K562 (cell line): Measurements from ENCODE around the gene SS18L1. TPM values are rescaled to one million over a fixed set of nuclear protein-coding genes. Genes with fewer than 3 reads are reported as not detected.
A peak's percentile ranks its signal among the peaks of the same experiment; 100 is the strongest.

ENCODE experiments used
- ATAC-seq: fragments of 200-7000 bp; cut with Tn5 transposase; 3 replicates; pipeline ENCODE4 v1.9.1; 2020; ENCODE audit warnings: moderate library complexity
- BruUV-seq: library from RNA; stranded (reverse); fragments of 400-500 nt; replicated peaks from 2 replicates; lab custom pipeline; 2021; lab: Mats Ljungman, UMichigan
- CTCF ChIA-PET: fragments of 300-600 bp; formaldehyde crosslinking; extraction: SDS; loops from one replicate; lab custom pipeline; 2021; ENCODE audit warnings: low intra/inter-chr PET ratio; lab: Yijun Ruan, JAX
- POLR2A ChIA-PET: fragments of 300-600, 350-650 bp; sonication (Branson Sonifier 250); formaldehyde crosslinking; extraction: SDS; loops from one replicate; lab custom pipeline; 2021; ENCODE audit warnings: antibody characterized with exemption, inconsistent platforms; lab: Yijun Ruan, JAX
- DNase-seq, 4 experiments: peaks; one replicate each; pipeline versions ENCODE4 v3.0.0 to v3.0.0-alpha.2; 2011 to 2018; ENCODE audit warnings: low spot score in 3 of 4, mixed read lengths in 3 of 4; ENCODE audit errors: extremely low read depth in 1 of 4
- FAIRE-seq: peaks from 2 replicates; lab custom pipeline; 2011; peaks lifted over from hg19 to GRCh38; lab: Jason Lieb, UNC
- H2AFZ ChIP-seq: 2 replicates; pipeline ENCODE4 v1.6.0; 2011; ENCODE audit warnings: low read depth, low read length, control low read depth, inconsistent platforms
- H3K27ac ChIP-seq: fragments of 200-600 bp; 3 replicates; pipeline ENCODE4 v1.8.0; 2011; ENCODE audit warnings: low read depth, mild to moderate bottlenecking, control low read depth, inconsistent platforms, low read length, moderate library complexity, mixed read lengths; ENCODE audit errors: extremely low read depth
- H3K27me3 ChIP-seq, 2 experiments: fragments of 300-600 bp in 1 of 2; 2 replicates in 1 of 2; 3 replicates in 1 of 2; pipeline versions ENCODE4 v1.6.0 to v1.8.0; 2011; ENCODE audit warnings: inconsistent platforms in 2 of 2, low read length in 2 of 2, mild to moderate bottlenecking in 1 of 2, mixed read lengths in 1 of 2, moderate library complexity in 1 of 2; ENCODE audit not compliant: control insufficient read depth in 2 of 2, insufficient read depth in 2 of 2
- H3K36me3 ChIP-seq: fragments of 300-600 bp; 3 replicates; pipeline ENCODE4 v1.8.0; 2011; ENCODE audit warnings: mild to moderate bottlenecking, low read length, inconsistent platforms; ENCODE audit not compliant: control insufficient read depth, insufficient read depth
- H3K4me1 ChIP-seq, 2 experiments: fragments of 200-600 bp in 1 of 2; replicated peaks in 1 of 2; 2 replicates in 1 of 2; 3 replicates in 1 of 2; pipeline versions ENCODE4 v1.5.1 to v1.8.0; 2011; ENCODE audit warnings: inconsistent platforms in 2 of 2, low read length in 2 of 2, mild to moderate bottlenecking in 1 of 2, mixed read lengths in 1 of 2, moderate library complexity in 1 of 2; ENCODE audit not compliant: control insufficient read depth in 2 of 2, insufficient read depth in 2 of 2
- H3K4me2 ChIP-seq: 2 replicates; pipeline ENCODE4 v1.6.1; 2011; ENCODE audit warnings: low read length, control low read depth, inconsistent platforms, mixed read lengths; ENCODE audit not compliant: insufficient read depth
- H3K4me3 ChIP-seq: fragments of 200-600 bp; sonication (generic), shearing (Covaris generic); 2 replicates; pipeline ENCODE4 v1.5.1; 2016; ENCODE audit warnings: control low read depth, inconsistent platforms
- H3K79me2 ChIP-seq: fragments of 200-600 bp; 3 replicates; pipeline ENCODE4 v1.8.0; 2011; ENCODE audit warnings: low read length, inconsistent platforms; ENCODE audit not compliant: control insufficient read depth, insufficient read depth
- H3K9ac ChIP-seq, 2 experiments: 2 replicates each; pipeline versions ENCODE4 v1.6.0 to v1.6.1; 2011; ENCODE audit warnings: low read depth in 2 of 2, low read length in 2 of 2, control low read depth in 1 of 2, inconsistent platforms in 1 of 2, mild to moderate bottlenecking in 1 of 2, mixed read lengths in 1 of 2; ENCODE audit not compliant: insufficient read depth in 1 of 2
- H3K9me1 ChIP-seq: one replicate; pipeline ENCODE4 v1.6.0; 2011; ENCODE audit warnings: inconsistent platforms, mild to moderate bottlenecking, low read length, moderate library complexity; ENCODE audit not compliant: control insufficient read depth, insufficient read depth
- H3K9me3 ChIP-seq: replicated peaks from 2 replicates; pipeline ENCODE4 v1.5.1; 2011; ENCODE audit warnings: low read depth, low read length, inconsistent platforms; ENCODE audit not compliant: control insufficient read depth, insufficient read depth
- H4K20me1 ChIP-seq: replicated peaks from 2 replicates; pipeline ENCODE4 v1.6.1; 2011; ENCODE audit warnings: low read length, inconsistent platforms, mixed read lengths; ENCODE audit not compliant: control insufficient read depth, insufficient read depth
- CHD1 ChIP-seq: fragments of 200-600 bp; sonication (generic); IDR thresholded peaks from one replicate; pipeline ENCODE4 v1.6.1; 2012; ENCODE audit warnings: mild to moderate bottlenecking, moderate library complexity, low read length, inconsistent platforms
- DDX20 ChIP-seq: fragments of 450-650 bp; IDR thresholded peaks from 2 replicates; pipeline ENCODE4 v1.6.1; 2016; ENCODE audit warnings: missing genetic modification characterization, low read depth, mild to moderate bottlenecking, missing compliant biosample characterization, moderate library complexity
- ERF ChIP-seq: fragments of 450-650 bp; formaldehyde crosslinking; IDR thresholded peaks from 2 replicates; pipeline ENCODE4 v1.4.0; 2020; ENCODE audit warnings: mild to moderate bottlenecking, mixed read lengths
- ESRRB ChIP-seq: fragments of 250-450 bp; sonication (Bioruptor Pico); IDR thresholded peaks from 2 replicates; pipeline ENCODE4 v1.5.0; 2020; ENCODE audit warnings: mild to moderate bottlenecking, moderate library complexity, borderline replicate concordance
- EZH2 ChIP-seq: IDR thresholded peaks from 2 replicates; pipeline ENCODE4 v1.6.1; 2012; ENCODE audit warnings: low read depth, mild to moderate bottlenecking, inconsistent platforms, low read length, borderline replicate concordance
- JUNB ChIP-seq: fragments of 450-650 bp; formaldehyde crosslinking; conservative IDR thresholded peaks from 2 replicates; pipeline ENCODE4 v1.4.0; 2020; ENCODE audit warnings: mild to moderate bottlenecking
- LEF1 ChIP-seq: fragments of 450-650 bp; IDR thresholded peaks from 2 replicates; pipeline ENCODE4 v1.6.1; 2016; ENCODE audit warnings: mild to moderate bottlenecking
- MECOM ChIP-seq: fragments of 250-450 bp; sonication (Bioruptor Pico); IDR thresholded peaks from 2 replicates; pipeline ENCODE4 v1.8.0; 2022; ENCODE audit warnings: inconsistent platforms
- MXI1 ChIP-seq: IDR thresholded peaks from 2 replicates; pipeline ENCODE4 v1.6.1; 2011; ENCODE audit warnings: low read depth, mild to moderate bottlenecking, improper control_type of control experiment, low read length
- NONO ChIP-seq, 2 experiments: fragments of 200-400 bp in 1 of 2; fragments of 450-650 bp in 1 of 2; formaldehyde crosslinking in 1 of 2; IDR thresholded peaks; 2 replicates each; pipeline ENCODE4 v1.6.1; 2017; ENCODE audit warnings: low read depth in 2 of 2, mild to moderate bottlenecking in 2 of 2, moderate library complexity in 2 of 2, low read length in 1 of 2
- RAD51 ChIP-seq: fragments of 450-650 bp; IDR thresholded peaks from 2 replicates; pipeline ENCODE4 v1.7.1; 2016; ENCODE audit warnings: low read depth, mild to moderate bottlenecking, borderline replicate concordance
- SMARCE1 ChIP-seq: fragments of 450-650 bp; IDR thresholded peaks from 2 replicates; pipeline ENCODE4 v1.7.1; 2016; ENCODE audit warnings: mild to moderate bottlenecking
- SREBF2 ChIP-seq: sonication (generic); formaldehyde crosslinking; IDR thresholded peaks from 2 replicates; pipeline ENCODE4 v1.4.0; 2020; ENCODE audit warnings: mild to moderate bottlenecking, missing genetic modification reagents
- TAL1 ChIP-seq: fragments of 450-650 bp; IDR thresholded peaks from 2 replicates; pipeline ENCODE4 v1.6.1; 2016; ENCODE audit warnings: mild to moderate bottlenecking
- TCF3 ChIP-seq: sonication (generic); formaldehyde crosslinking; IDR thresholded peaks from 2 replicates; pipeline ENCODE4 v1.4.0; 2020; ENCODE audit warnings: mild to moderate bottlenecking, missing genetic modification reagents
- TCFL5 ChIP-seq: fragments of 250-450 bp; sonication (Bioruptor Pico); conservative IDR thresholded peaks from 2 replicates; pipeline ENCODE4 v1.6.1; 2021; ENCODE audit warnings: mild to moderate bottlenecking, moderate library complexity, matching md5 sums
- ZFPM2 ChIP-seq: fragments of 250-450 bp; sonication (Bioruptor Pico); IDR thresholded peaks from 2 replicates; pipeline ENCODE4 v1.5.1; 2022; ENCODE audit warnings: mild to moderate bottlenecking
- ZNF174 ChIP-seq: fragments of 250-450 bp; sonication (Bioruptor Pico); IDR thresholded peaks from 2 replicates; pipeline ENCODE4 v1.4.0; 2020; ENCODE audit warnings: mild to moderate bottlenecking
- ZNF197 ChIP-seq: fragments of 200-800 bp; sonication (Bioruptor generic); IDR thresholded peaks from 2 replicates; pipeline ENCODE4 v1.6.1; 2016; ENCODE audit warnings: low read depth, missing genetic modification characterization, missing compliant biosample characterization
- ZNF408 ChIP-seq: fragments of 250-450 bp; sonication (Bioruptor Pico); IDR thresholded peaks from 2 replicates; pipeline ENCODE4 v1.4.0; 2020; ENCODE audit warnings: low read depth, mild to moderate bottlenecking, moderate library complexity
- ZNF717 ChIP-seq: fragments of 250-450 bp; sonication (Bioruptor Pico); IDR thresholded peaks from 2 replicates; pipeline ENCODE4 v1.5.0; 2021
- WGBS: fragments of 100-300 bp; shearing (Covaris generic); methylation state at CpG from one replicate; pipeline ENCODE4 v1.1.6; 2016; ENCODE audit warnings: low coverage, mixed read lengths; ENCODE audit not compliant: insufficient coverage; ENCODE audit errors: missing lambda C conversion rate; 5-methylcytosine and 5-hydroxymethylcytosine counted together
- in situ Hi-C: fragments of 300-500 bp; cut with MboI; formaldehyde crosslinking; loops from 4 replicates; pipeline ENCODE4 v1.15.0; 2018; ENCODE audit warnings: inconsistent platforms, mixed read lengths
- intact Hi-C: fragments of 100-400 bp; cut with micrococcal nuclease; formaldehyde crosslinking; loops from 2 replicates; pipeline ENCODE4 v1.14.2; 2022
- polyA plus RNA-seq, 8 experiments: library from polyadenylated mRNA; depleted of rRNA in 4 of 8; stranded (reverse) in 5 of 8; unstranded in 3 of 8; fragments of >200 nt; fragmentation: Nextera tagmentation in 2 of 8; fragmentation: Illumina TruSeq in 1 of 8; extraction: Ambion mirVana in 2 of 8; extraction: Trizol in 1 of 8; gene quantifications; 2 replicates each; pipeline versions ENCODE4 v1.2.1 to v1.2.3, GENCODE V29; 2011 to 2014; ENCODE audit warnings: inconsistent platforms in 1 of 8, missing spikeins in 1 of 8
- total RNA-seq, 7 experiments: library from RNA; depleted of rRNA in 6 of 7; stranded (reverse); fragments of >200 nt in 6 of 7; fragmentation: Illumina TruSeq in 2 of 7; extraction: Trizol in 2 of 7; gene quantifications; 2 replicates each; pipeline versions ENCODE4 v1.2.1 to v1.2.3, GENCODE V29; 2011 to 2021; ENCODE audit warnings: low replicate concordance in 1 of 7
- TF ChIP-seq, protein P1 (sequence below): fragments of 450-650 bp; formaldehyde crosslinking; IDR thresholded peaks from 2 replicates; pipeline ENCODE4 v1.4.0; 2022; ENCODE audit warnings: missing genetic modification characterization

SS18L1 gene
- total and polyA plus RNA-seq, 9 of the 15 experiments (the other 6 are each of a cell fraction or from before 2014, with no cell fraction given): 2.7 to 28.3 (median 15.1) TPM

DNA sequence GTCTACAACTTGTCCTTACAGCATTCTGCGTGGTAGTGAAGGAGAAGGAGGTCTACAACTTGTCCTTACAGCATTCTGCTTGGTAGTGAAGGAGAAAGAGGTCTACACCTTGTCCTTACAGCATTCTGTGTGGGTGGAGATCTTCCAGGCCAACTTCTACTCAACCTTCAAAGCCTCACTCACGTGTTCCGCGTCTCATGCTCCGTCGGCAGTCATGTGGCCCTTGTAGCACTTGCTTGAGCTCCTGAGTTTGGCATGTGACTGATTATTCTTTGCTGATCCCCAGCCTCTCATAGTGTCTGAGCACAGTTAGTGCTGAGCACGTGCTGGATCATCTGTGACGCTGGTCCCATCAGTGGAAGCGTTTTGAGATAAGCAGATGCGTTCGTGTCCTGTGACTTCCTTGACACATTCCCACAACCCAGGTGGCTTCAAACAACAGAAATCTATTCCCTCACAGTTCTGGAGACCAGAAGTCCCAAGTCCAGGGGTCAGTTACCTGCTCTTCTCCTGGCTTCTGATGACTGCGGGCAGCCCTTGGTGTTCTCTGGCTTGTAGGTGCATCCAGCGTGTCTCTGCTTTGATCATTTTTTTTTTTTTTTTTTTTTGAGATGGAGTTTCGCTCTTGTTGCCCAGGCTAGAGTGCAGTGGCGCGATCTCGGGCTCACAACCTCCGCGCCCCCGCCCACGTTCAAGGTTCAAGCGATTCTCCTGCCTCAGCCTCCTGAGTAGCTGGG, 2.6 kb downstream of the SS18L1 start:
- Histone ChIP-seq H3K4me1 (peaks cover 42 to 80% of the 10 kb centered on the region in 2 experiments; a peak in 4 of 5 replicates), H4K20me1 (peaks cover 59% of the 10 kb centered on the region), H2AFZ (peak overlapping the region; percentile 0; the same call in 1 of the 2 replicates), H3K79me2 (peaks cover 93% of the 10 kb centered on the region), H3K4me2 (peak overlapping the region; percentile 17), H3K9ac (peak overlapping the region; percentile 26 to 74; a peak in 2 of 4 replicates), H3K9me1 (peaks cover 3% of the 10 kb centered on the region), H3K27ac (peak overlapping the region; percentile 54), H3K9me3 (no peaks in the 10 kb centered on the region), H3K4me3 (no peak overlapping the region), H3K27me3 (no peaks in the 10 kb centered on the region), H3K36me3 (peaks cover 44% of the 10 kb centered on the region)
- no TSS peak for BruUV-seq
- ChIA-PET POLR2A (interaction anchor here (1.0 to 1.2 kb wide), 3 partner anchors 9 to 31 kb away, joined by 3 to 4 read pairs (median 4); no protein-coding TSS in a partner anchor), CTCF (interaction anchor here (0.6 kb wide), 1 partner anchor 78 kb away, joined by 3 read pairs; no protein-coding TSS in a partner anchor)
- peak; percentile 98 for FAIRE-seq
- intact Hi-C loops (loop anchor here (10.0 kb wide), 1 partner anchor 239 kb away; the partner anchor contains the start of gene RPS21), in situ Hi-C loops (no loop called here)
- 35% methylated on average over 19 of the region's 22 CpGs for WGBS
- peak in 2 of 4 experiments; percentile 64 to 89 for DNase-seq
- peak; percentile 37 for ATAC-seq
- TF ChIP-seq ERF (CRISPR knock-in tag) (no peak), SREBF2 (CRISPR knock-in tag) (no peak), ESRRB (CRISPR knock-in tag) (no peak), ZNF717 (no peak), JUNB (CRISPR knock-in tag) (no peak), DDX20 (tag) (no peak), EZH2 (no peak), ZNF408 (CRISPR knock-in tag) (no peak), LEF1 (peak; percentile 90), SMARCE1 (peak; percentile 31; the same call in 1 of the 2 replicates), ZFPM2 (CRISPR knock-in tag) (no peak), TAL1 (peak; percentile 51), NONO (IDR thresholded peaks at IDR 0.05; ENCODE audit: low read depth in 2 of 2, low read length in 1 of 2) (no peak), RAD51 (peak; percentile 95), TCFL5 (CRISPR knock-in tag) (no peak), CHD1 (no peak), TCF3 (CRISPR knock-in tag) (peak; percentile 65), MECOM (peak; percentile 86), ZNF197 (peak; percentile 81), ZNF174 (CRISPR knock-in tag) (no peak), MXI1 (peak; percentile 62)
- TF ChIP-seq, protein P1, sequence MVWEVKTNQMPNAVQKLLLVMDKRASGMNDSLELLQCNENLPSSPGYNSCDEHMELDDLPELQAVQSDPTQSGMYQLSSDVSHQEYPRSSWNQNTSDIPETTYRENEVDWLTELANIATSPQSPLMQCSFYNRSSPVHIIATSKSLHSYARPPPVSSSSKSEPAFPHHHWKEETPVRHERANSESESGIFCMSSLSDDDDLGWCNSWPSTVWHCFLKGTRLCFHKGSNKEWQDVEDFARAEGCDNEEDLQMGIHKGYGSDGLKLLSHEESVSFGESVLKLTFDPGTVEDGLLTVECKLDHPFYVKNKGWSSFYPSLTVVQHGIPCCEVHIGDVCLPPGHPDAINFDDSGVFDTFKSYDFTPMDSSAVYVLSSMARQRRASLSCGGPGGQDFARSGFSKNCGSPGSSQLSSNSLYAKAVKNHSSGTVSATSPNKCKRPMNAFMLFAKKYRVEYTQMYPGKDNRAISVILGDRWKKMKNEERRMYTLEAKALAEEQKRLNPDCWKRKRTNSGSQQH: no peak
